Activated T-cell treated with anti-CD3 and anti-CD28 coated beads for 1 hour (primary cell): ENCODE results near the gene DENND2A.
"Not testable (repeated sequence)": the region's sequence is repeated elsewhere in the genome, so short reads cannot be mapped to it uniquely, and the experiment has no call there.

Experiments
- DNase-seq: peaks from one replicate; pipeline ENCODE4 v3.0.0-alpha.2; 2020; ENCODE audit warnings: low read depth

The DENND2A gene

GRCh38 chr7:140587243-140587642 is 53.4 kb downstream of the DENND2A start:
- no peak for DNase-seq

GRCh38 chr7:140586516-140586915 is 54.1 kb downstream of the DENND2A start:
- no peak for DNase-seq

GRCh38 chr7:140585333-140585732 is 55.3 kb downstream of the DENND2A start:
- no peak for DNase-seq

GRCh38 chr7:140584195-140584851 is 56.3 kb downstream of the DENND2A start:
- no peak for DNase-seq

- no peak for DNase-seq
Measured at GRCh38 chr7:140581411-140581810, 59.2 kb downstream of the DENND2A start.

GRCh38 chr7:140577651-140578050 is 63.0 kb downstream of the DENND2A start:
- DNase-seq = no peak

- no peak for DNase-seq
Measured at GRCh38 chr7:140576589-140576988, 64.0 kb downstream of the DENND2A start.

- no peak for DNase-seq
Measured at GRCh38 chr7:140571538-140572122, 69.0 kb downstream of the DENND2A start.

GRCh38 chr7:140570120-140570519 is 70.5 kb downstream of the DENND2A start:
- no peak for DNase-seq

- no peak for DNase-seq
Measured at GRCh38 chr7:140568021-140568813, 72.4 kb downstream of the DENND2A start.

- not testable (repeated sequence) for DNase-seq
Measured at GRCh38 chr7:140566186-140566585, 74.4 kb downstream of the DENND2A start.

- DNase-seq = not testable (repeated sequence)
Measured at GRCh38 chr7:140565761-140566160, 74.9 kb downstream of the DENND2A start.

- DNase-seq = no peak
Measured at GRCh38 chr7:140564643-140565042, 76.0 kb downstream of the DENND2A start.

- no peak for DNase-seq
Measured at GRCh38 chr7:140562926-140563481, 77.6 kb downstream of the DENND2A start.

GRCh38 chr7:140559410-140559809 is 81.2 kb downstream of the DENND2A start:
- DNase-seq = no peak

- no peak for DNase-seq
Measured at GRCh38 chr7:140557809-140558518, 82.6 kb downstream of the DENND2A start.

GRCh38 chr7:140557069-140557468 is 83.5 kb downstream of the DENND2A start:
- no peak for DNase-seq

- not testable (repeated sequence) for DNase-seq
Measured at GRCh38 chr7:140553236-140553635, 87.4 kb downstream of the DENND2A start.

- no peak for DNase-seq
Measured at GRCh38 chr7:140552240-140552679, 88.4 kb downstream of the DENND2A start.

- no peak for DNase-seq
Measured at GRCh38 chr7:140551355-140552239, 89.0 kb downstream of the DENND2A start.

- no peak for DNase-seq
Measured at GRCh38 chr7:140546947-140547346, 93.7 kb downstream of the DENND2A start.
